Uterus (tissue), 4 donors: Measurements from ENCODE around the gene SH3BP5. TPM values are rescaled to one million over a fixed set of nuclear protein-coding genes. Genes with fewer than 3 reads are reported as not detected.

Experiments used
- DNase-seq, 2 donors: peaks; one replicate each; pipeline ENCODE4 v3.0.0-alpha.2; 2019 to 2020
- H3K27ac ChIP-seq, 2 donors: fragments of 200-600 bp; sonication (generic); 1 replicate in 1 of 2; 2 replicates in 1 of 2; pipeline ENCODE4 v1.5.1; 2016 to 2018
- H3K27me3 ChIP-seq, 2 donors: fragments of 200-600 bp; sonication (generic); one replicate each; pipeline ENCODE4 v1.5.1; 2018 to 2019; ENCODE audit warnings: control low read depth in 1 of 2
- H3K36me3 ChIP-seq, 2 donors: fragments of 200-600 bp; sonication (generic); one replicate each; pipeline ENCODE4 v1.5.1; 2019; ENCODE audit warnings: control low read depth in 1 of 2
- H3K4me1 ChIP-seq, 2 donors: fragments of 200-600 bp; sonication (generic); one replicate each; pipeline ENCODE4 v1.5.1; 2018 to 2019; ENCODE audit warnings: control low read depth in 1 of 2
- H3K4me3 ChIP-seq, 2 donors: fragments of 200-600 bp; sonication (generic); 1 replicate in 1 of 2; 2 replicates in 1 of 2; pipeline ENCODE4 v1.5.1; 2018 to 2019; ENCODE audit warnings: mild to moderate bottlenecking in 1 of 2
- H3K9me3 ChIP-seq, 2 donors: fragments of 200-600 bp; sonication (generic); one replicate each; pipeline ENCODE4 v1.5.1; 2019; ENCODE audit warnings: control low read depth in 1 of 2
- CTCF ChIP-seq, 4 experiments: fragments of 200-600 bp in 2 of 4; fragments of 450-650 bp in 2 of 4; sonication (generic) in 2 of 4; IDR thresholded peaks; one replicate each; pipeline ENCODE4 v1.5.1; 2016 to 2019; ENCODE audit warnings: antibody characterized with exemption in 4 of 4, mild to moderate bottlenecking in 2 of 4, moderate library complexity in 1 of 4
- POLR2A ChIP-seq, 2 donors: fragments of 450-650 bp; IDR thresholded peaks; one replicate each; pipeline ENCODE4 v1.6.1; 2016; ENCODE audit warnings: antibody characterized with exemption in 2 of 2, mild to moderate bottlenecking in 1 of 2, moderate library complexity in 1 of 2
- intact Hi-C: fragments of 100-400 bp; cut with DNase I; formaldehyde crosslinking; loops from one replicate; pipeline ENCODE4 v1.15.1; 2023; ENCODE audit warnings: low total_unique reads
- total RNA-seq, 4 donors: library from RNA; depleted of rRNA in 3 of 4; stranded (reverse); fragments of >200 nt in 3 of 4; gene quantifications; one replicate each; pipeline versions ENCODE4 v1.1.0 to v1.2.4, GENCODE V29; 2014 to 2023
- donor health status: DM: yes; HTN: yes; CAD: no.

Gene SH3BP5
- total RNA-seq, 4 donors from 2014 or later = 58.8 to 154 (median 75.5) TPM

GRCh38 chr3:15214758-15215157 is 117.6 kb downstream of the SH3BP5 start:
- Histone ChIP-seq H3K27me3 (no peaks in the 10 kb centered on the region), H3K4me1 (peaks cover 0 to 15% of the 10 kb centered on the region in 2 donors), H3K27ac (no peak overlapping the region), H3K36me3 (no peaks in the 10 kb centered on the region), H3K4me3 (no peak overlapping the region), H3K9me3 (no peaks in the 10 kb centered on the region)
- TF ChIP-seq POLR2A (IDR thresholded peaks at IDR 0.05) (no peak), CTCF (IDR thresholded peaks at IDR 0.05) (no peak)
- intact Hi-C loops = no loop called here
- DNase-seq = no peak

- no peaks in the 10 kb centered on the region for H3K36me3 ChIP-seq
- peaks cover 0 to 15% of the 10 kb centered on the region in 2 donors for H3K4me1 ChIP-seq
Observed at GRCh38 chr3:15211937-15212336, 120.4 kb downstream of the SH3BP5 start.

GRCh38 chr3:15207836-15208504 is 124.4 kb downstream of the SH3BP5 start:
- Histone ChIP-seq H3K4me1 (peaks cover 0 to 15% of the 10 kb centered on the region in 2 donors), H3K27ac (peak overlapping the region; percentile 95 to 97), H3K36me3 (no peaks in the 10 kb centered on the region), H3K27me3 (no peaks in the 10 kb centered on the region), H3K4me3 (peak overlapping the region in 1 of 2 donors; percentile 69), H3K9me3 (no peaks in the 10 kb centered on the region)
- intact Hi-C loops = loop anchor here (10.0 kb wide), 1 partner anchor 177 kb away; no protein-coding TSS in a partner anchor
- DNase-seq = no peak
- TF ChIP-seq POLR2A (IDR thresholded peaks at IDR 0.05) = no peak
- no peak for TF ChIP-seq CTCF (IDR thresholded peaks at IDR 0.05)

More at GRCh38 chr3:15211937-15212336, 120.4 kb downstream of the SH3BP5 start:
- no peak for TF ChIP-seq CTCF (IDR thresholded peaks at IDR 0.05)
- no peak for TF ChIP-seq POLR2A (IDR thresholded peaks at IDR 0.05)
- no peak for DNase-seq
- Histone ChIP-seq H3K27ac (no peak overlapping the region), H3K9me3 (no peaks in the 10 kb centered on the region), H3K27me3 (no peaks in the 10 kb centered on the region), H3K4me3 (no peak overlapping the region)
- intact Hi-C loops = no loop called here

GRCh38 chr3:15206662-15207576 is 125.5 kb downstream of the SH3BP5 start:
- Histone ChIP-seq H3K36me3 (no peaks in the 10 kb centered on the region), H3K4me1 (peaks cover 0 to 12% of the 10 kb centered on the region in 2 donors), H3K4me3 (peak overlapping the region; percentile 69 to 89), H3K27me3 (no peaks in the 10 kb centered on the region), H3K27ac (peak overlapping the region; percentile 95 to 97), H3K9me3 (no peaks in the 10 kb centered on the region)
- intact Hi-C loops = loop anchor here (10.0 kb wide), 1 partner anchor 178 kb away; no protein-coding TSS in a partner anchor
- no peak for TF ChIP-seq CTCF (IDR thresholded peaks at IDR 0.05)
- no peak for TF ChIP-seq POLR2A (IDR thresholded peaks at IDR 0.05)
- DNase-seq = peak in 1 of 2 donors; percentile 33
